Liver (tissue), 9 donors: Measurements from ENCODE around the gene CILP. TPM values are rescaled to one million over a fixed set of nuclear protein-coding genes. Genes with fewer than 3 reads are reported as not detected.

Experiments
- DNase-seq: peaks from one replicate; pipeline ENCODE4 v3.0.0-alpha.2; 2017; ENCODE audit warnings: low spot score
- H3K27ac ChIP-seq, 2 donors: one replicate each; pipeline ENCODE4 v1.7.0; 2013; ENCODE audit warnings: inconsistent platforms in 2 of 2, low read length in 2 of 2, control low read depth in 1 of 2, low read depth in 1 of 2, mild to moderate bottlenecking in 1 of 2
- H3K27me3 ChIP-seq, 4 donors: one replicate each; pipeline versions ENCODE4 v1.6.1 to v1.7.0; 2013; ENCODE audit warnings: low read length in 3 of 4, inconsistent platforms in 1 of 4, mild to moderate bottlenecking in 1 of 4, moderate library complexity in 1 of 4; ENCODE audit not compliant: control insufficient read depth in 4 of 4, insufficient read depth in 4 of 4
- H3K36me3 ChIP-seq, 4 donors: one replicate each; pipeline versions ENCODE4 v1.6.1 to v1.7.0; 2013; ENCODE audit warnings: low read length in 3 of 4, mild to moderate bottlenecking in 3 of 4, low read depth in 1 of 4, moderate library complexity in 1 of 4; ENCODE audit not compliant: control insufficient read depth in 4 of 4, insufficient read depth in 3 of 4
- H3K4me1 ChIP-seq, 4 donors: one replicate each; pipeline versions ENCODE4 v1.6.1 to v1.7.0; 2013; ENCODE audit warnings: low read length in 3 of 4, mild to moderate bottlenecking in 3 of 4, moderate library complexity in 1 of 4; ENCODE audit not compliant: control insufficient read depth in 4 of 4, insufficient read depth in 4 of 4
- H3K4me3 ChIP-seq, 3 donors: one replicate each; pipeline versions ENCODE4 v1.6.1 to v1.7.0; 2013; ENCODE audit warnings: low read length in 3 of 3, control low read depth in 1 of 3, low read depth in 1 of 3, mild to moderate bottlenecking in 1 of 3
- H3K9ac ChIP-seq, 2 donors: one replicate each; pipeline ENCODE4 v1.7.0; 2013; ENCODE audit warnings: low read length in 2 of 2, mild to moderate bottlenecking in 2 of 2, moderate library complexity in 2 of 2, control low read depth in 1 of 2, low read depth in 1 of 2
- H3K9me3 ChIP-seq, 4 donors: one replicate each; pipeline versions ENCODE4 v1.6.1 to v1.7.0; 2013; ENCODE audit warnings: low read length in 3 of 4; ENCODE audit not compliant: control insufficient read depth in 4 of 4
- ATF3 ChIP-seq: IDR thresholded peaks from 2 replicates; pipeline ENCODE4 v1.6.1; 2016; ENCODE audit warnings: antibody characterized with exemption
- EGR1 ChIP-seq, 2 donors: IDR thresholded peaks; 2 replicates each; pipeline ENCODE4 v1.6.1; 2016 to 2018; ENCODE audit warnings: antibody characterized with exemption in 2 of 2, low read depth in 2 of 2
- FOXA1 ChIP-seq: IDR thresholded peaks from 2 replicates; pipeline ENCODE4 v1.6.1; 2016; ENCODE audit warnings: antibody characterized with exemption
- FOXA2 ChIP-seq: IDR thresholded peaks from 2 replicates; pipeline ENCODE4 v1.6.1; 2016; ENCODE audit warnings: antibody characterized with exemption
- GABPA ChIP-seq, 2 donors: IDR thresholded peaks in 1 of 2; conservative IDR thresholded peaks in 1 of 2; 2 replicates each; pipeline ENCODE4 v1.6.1; 2016; ENCODE audit warnings: antibody characterized with exemption in 2 of 2, mild to moderate bottlenecking in 1 of 2, moderate library complexity in 1 of 2
- HNF4A ChIP-seq, 2 donors: conservative IDR thresholded peaks; 2 replicates each; pipeline ENCODE4 v1.6.1; 2016; ENCODE audit warnings: antibody characterized with exemption in 2 of 2, mild to moderate bottlenecking in 2 of 2
- HNF4G ChIP-seq: IDR thresholded peaks from 2 replicates; pipeline ENCODE4 v1.6.1; 2016; ENCODE audit warnings: antibody characterized with exemption
- MAX ChIP-seq: IDR thresholded peaks from 2 replicates; pipeline ENCODE4 v1.6.1; 2016; ENCODE audit warnings: antibody characterized with exemption
- RAD21 ChIP-seq, 2 donors: IDR thresholded peaks; 2 replicates each; pipeline ENCODE4 v1.6.1; 2016; ENCODE audit warnings: antibody characterized with exemption in 2 of 2, mild to moderate bottlenecking in 2 of 2
- RXRA ChIP-seq, 2 donors: IDR thresholded peaks; 2 replicates each; pipeline ENCODE4 v1.6.1; 2017 to 2018; ENCODE audit warnings: antibody characterized with exemption in 2 of 2, mild to moderate bottlenecking in 1 of 2
- SP1 ChIP-seq: IDR thresholded peaks from 2 replicates; pipeline ENCODE4 v1.6.1; 2018; ENCODE audit warnings: antibody characterized with exemption, mild to moderate bottlenecking
- TAF1 ChIP-seq: conservative IDR thresholded peaks from 2 replicates; pipeline ENCODE4 v1.6.1; 2016; ENCODE audit warnings: antibody characterized with exemption, mild to moderate bottlenecking
- YY1 ChIP-seq: IDR thresholded peaks from 2 replicates; pipeline ENCODE4 v1.6.1; 2016; ENCODE audit warnings: antibody characterized with exemption, mild to moderate bottlenecking
- WGBS: extraction: QIAGEN DNeasy Blood & Tissue Kit; methylation state at CpG from one replicate; pipeline ENCODE4 v1.1.7; 2013; 5-methylcytosine and 5-hydroxymethylcytosine counted together
- polyA plus RNA-seq, 2 donors: library from polyadenylated mRNA; stranded (reverse) in 1 of 2; unstranded in 1 of 2; fragments of 200-250 nt in 1 of 2; fragments of >200 nt in 1 of 2; fragmentation: Nextera tagmentation in 1 of 2; extraction: Ambion mirVana in 1 of 2; gene quantifications; one replicate each; pipeline versions ENCODE4 v1.2.1 to v1.2.3, GENCODE V29; 2013 to 2015
- total RNA-seq, 2 donors: library from RNA; depleted of rRNA; stranded (reverse); fragments of >200 nt; gene quantifications; one replicate each; pipeline ENCODE4 v1.2.3, GENCODE V29; 2014
- TF ChIP-seq, protein P1 (sequence below): IDR thresholded peaks from 2 replicates; pipeline ENCODE4 v1.6.1; 2016; ENCODE audit warnings: antibody characterized with exemption
- TF ChIP-seq, protein P2 (sequence below): fragments of 150-350 bp; IDR thresholded peaks from 2 replicates; pipeline ENCODE4 v1.5.1; 2017; ENCODE audit warnings: improper control_type of control experiment, low read depth, low read length; ENCODE audit not compliant: missing input control
- donor health status: healthy.
- donor health status: healthy.
- donor health status: healthy.
- donor health status: healthy.
- donor health status: healthy.

CILP gene
- total and polyA plus RNA-seq, 4 donors: 0.28 to 2.6 (median 0.44) TPM

DNA sequence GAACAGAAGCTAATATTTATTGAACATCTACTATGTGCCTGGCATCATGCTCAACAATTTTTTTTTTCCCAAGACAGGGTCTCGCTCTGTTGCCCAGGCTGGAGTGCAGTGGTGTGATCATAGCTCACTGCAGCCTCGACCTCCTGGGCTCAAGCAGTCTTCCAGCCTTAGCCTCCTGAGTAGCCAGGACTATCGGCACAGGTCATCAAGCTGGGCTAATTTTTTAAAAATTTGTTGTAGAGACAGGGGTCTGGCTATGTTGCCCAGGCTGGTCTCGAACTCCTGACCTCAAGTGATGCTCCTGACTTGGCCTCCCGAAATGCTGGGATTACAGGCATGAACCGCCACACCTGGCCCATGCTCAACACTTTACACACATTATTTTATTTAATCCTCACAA is 35.7 kb upstream of the CILP start:
- no peak for TF ChIP-seq SP1
- no peak for TF ChIP-seq GABPA (IDR thresholded peaks at IDR 0.05 in 1 of 2, conservative IDR thresholded peaks at IDR 0.05 in 1 of 2)
- TF ChIP-seq TAF1: no peak
- no peak for TF ChIP-seq RXRA (IDR thresholded peaks at IDR 0.05)
- TF ChIP-seq ATF3: no peak
- no peak for TF ChIP-seq RAD21 (IDR thresholded peaks at IDR 0.05)
- no peak for TF ChIP-seq FOXA2
- TF ChIP-seq HNF4A (conservative IDR thresholded peaks at IDR 0.05): no peak
- no peak for TF ChIP-seq YY1
- TF ChIP-seq, protein P1, sequence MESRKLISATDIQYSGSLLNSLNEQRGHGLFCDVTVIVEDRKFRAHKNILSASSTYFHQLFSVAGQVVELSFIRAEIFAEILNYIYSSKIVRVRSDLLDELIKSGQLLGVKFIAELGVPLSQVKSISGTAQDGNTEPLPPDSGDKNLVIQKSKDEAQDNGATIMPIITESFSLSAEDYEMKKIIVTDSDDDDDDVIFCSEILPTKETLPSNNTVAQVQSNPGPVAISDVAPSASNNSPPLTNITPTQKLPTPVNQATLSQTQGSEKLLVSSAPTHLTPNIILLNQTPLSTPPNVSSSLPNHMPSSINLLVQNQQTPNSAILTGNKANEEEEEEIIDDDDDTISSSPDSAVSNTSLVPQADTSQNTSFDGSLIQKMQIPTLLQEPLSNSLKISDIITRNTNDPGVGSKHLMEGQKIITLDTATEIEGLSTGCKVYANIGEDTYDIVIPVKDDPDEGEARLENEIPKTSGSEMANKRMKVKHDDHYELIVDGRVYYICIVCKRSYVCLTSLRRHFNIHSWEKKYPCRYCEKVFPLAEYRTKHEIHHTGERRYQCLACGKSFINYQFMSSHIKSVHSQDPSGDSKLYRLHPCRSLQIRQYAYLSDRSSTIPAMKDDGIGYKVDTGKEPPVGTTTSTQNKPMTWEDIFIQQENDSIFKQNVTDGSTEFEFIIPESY: no peak
- no peak for TF ChIP-seq EGR1 (IDR thresholded peaks at IDR 0.05; ENCODE audit: low read depth in 2 of 2)
- TF ChIP-seq MAX: no peak
- H3K9ac ChIP-seq: no peak overlapping the region
- no peaks in the 10 kb centered on the region for H3K27me3 ChIP-seq
- H3K4me3 ChIP-seq: no peak overlapping the region
- no peaks in the 10 kb centered on the region for H3K4me1 ChIP-seq
- no peak overlapping the region for H3K27ac ChIP-seq
- H3K36me3 ChIP-seq: peaks cover 0 to 2% (median 0%) of the 10 kb centered on the region in 4 donors
- no peaks in the 10 kb centered on the region for H3K9me3 ChIP-seq
- no peak for DNase-seq
- WGBS: 98% methylated on average over 6 of the region's 6 CpGs

DNA sequence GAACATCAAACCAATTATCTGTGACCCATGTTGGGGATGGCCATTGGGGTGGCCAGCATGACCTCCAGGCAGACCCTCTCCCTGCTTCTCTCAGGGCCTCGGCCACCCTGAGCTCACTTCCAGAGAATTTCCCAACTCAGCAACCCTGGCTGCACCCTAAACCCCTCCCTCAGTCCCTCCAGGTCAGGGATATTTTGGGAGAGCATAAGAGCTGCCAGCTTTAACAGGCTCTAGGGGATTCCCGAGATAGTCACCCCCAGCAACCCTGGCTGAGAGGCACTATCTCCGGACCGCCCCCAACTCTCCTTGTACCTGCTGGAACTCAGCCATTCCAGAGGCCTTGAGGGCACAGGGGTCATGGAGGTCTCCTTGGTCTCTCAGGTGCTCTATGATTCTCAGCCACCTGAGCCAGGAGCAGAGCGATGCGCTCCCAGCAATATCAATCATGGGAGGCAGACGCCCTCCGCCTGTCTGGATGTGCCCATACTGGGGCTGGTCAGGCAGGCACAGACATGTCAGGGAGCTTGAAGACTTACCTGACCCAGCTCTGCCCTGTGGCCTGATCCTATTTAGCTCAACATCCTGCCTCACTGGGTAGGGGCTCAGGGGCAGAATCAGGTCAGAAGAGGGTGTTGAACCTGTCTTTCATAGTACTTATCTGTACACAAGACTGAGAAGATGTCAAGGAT is 34.9 kb upstream of the CILP start:
- H3K27ac ChIP-seq: peak overlapping the region in 1 of 2 donors; percentile 43
- H3K9ac ChIP-seq: no peak overlapping the region
- TF ChIP-seq MAX: no peak
- no peak for TF ChIP-seq RAD21 (IDR thresholded peaks at IDR 0.05)
- TF ChIP-seq EGR1 (IDR thresholded peaks at IDR 0.05; ENCODE audit: low read depth in 2 of 2): no peak
- TF ChIP-seq, protein P1: no peak
- no peak for TF ChIP-seq RXRA (IDR thresholded peaks at IDR 0.05)
- no peak for TF ChIP-seq FOXA2
- TF ChIP-seq HNF4G: no peak
- TF ChIP-seq YY1: no peak
- TF ChIP-seq, protein P2, sequence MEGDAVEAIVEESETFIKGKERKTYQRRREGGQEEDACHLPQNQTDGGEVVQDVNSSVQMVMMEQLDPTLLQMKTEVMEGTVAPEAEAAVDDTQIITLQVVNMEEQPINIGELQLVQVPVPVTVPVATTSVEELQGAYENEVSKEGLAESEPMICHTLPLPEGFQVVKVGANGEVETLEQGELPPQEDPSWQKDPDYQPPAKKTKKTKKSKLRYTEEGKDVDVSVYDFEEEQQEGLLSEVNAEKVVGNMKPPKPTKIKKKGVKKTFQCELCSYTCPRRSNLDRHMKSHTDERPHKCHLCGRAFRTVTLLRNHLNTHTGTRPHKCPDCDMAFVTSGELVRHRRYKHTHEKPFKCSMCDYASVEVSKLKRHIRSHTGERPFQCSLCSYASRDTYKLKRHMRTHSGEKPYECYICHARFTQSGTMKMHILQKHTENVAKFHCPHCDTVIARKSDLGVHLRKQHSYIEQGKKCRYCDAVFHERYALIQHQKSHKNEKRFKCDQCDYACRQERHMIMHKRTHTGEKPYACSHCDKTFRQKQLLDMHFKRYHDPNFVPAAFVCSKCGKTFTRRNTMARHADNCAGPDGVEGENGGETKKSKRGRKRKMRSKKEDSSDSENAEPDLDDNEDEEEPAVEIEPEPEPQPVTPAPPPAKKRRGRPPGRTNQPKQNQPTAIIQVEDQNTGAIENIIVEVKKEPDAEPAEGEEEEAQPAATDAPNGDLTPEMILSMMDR: no peak
- no peak for TF ChIP-seq ATF3
- no peak for TF ChIP-seq FOXA1
- no peak for TF ChIP-seq HNF4A (conservative IDR thresholded peaks at IDR 0.05)
- TF ChIP-seq SP1: no peak
- H3K9me3 ChIP-seq: no peaks in the 10 kb centered on the region
- no peaks in the 10 kb centered on the region for H3K27me3 ChIP-seq
- peaks cover 0 to 2% (median 0%) of the 10 kb centered on the region in 4 donors for H3K36me3 ChIP-seq
- no peak for DNase-seq
- WGBS: 94% methylated on average over 8 of the region's 8 CpGs
- H3K4me1 ChIP-seq: no peaks in the 10 kb centered on the region
- H3K4me3 ChIP-seq: no peak overlapping the region
